Chondrocyte (in vitro differentiated cells): ENCODE data around the gene LSP1. TPM values are rescaled to one million over a fixed set of nuclear protein-coding genes. Genes with fewer than 3 reads are reported as not detected.

Source experiments
- DNase-seq: peaks from one replicate; pipeline ENCODE4 v3.0.0; 2021; ENCODE audit warnings: mixed read lengths, low spot score
- H3K27ac Mint-ChIP-seq: one replicate; pipeline ENCODE4 v1.8.0; 2021; ENCODE audit warnings: mild to moderate bottlenecking, moderate library complexity, mixed read lengths; ENCODE audit not compliant: unreplicated experiment
- H3K27me3 Mint-ChIP-seq: 2 replicates; pipeline ENCODE4 v1.8.0; 2021; ENCODE audit warnings: low read depth, mixed read lengths
- H3K36me3 Mint-ChIP-seq: 2 replicates; pipeline ENCODE4 v1.8.0; 2021; ENCODE audit warnings: low read depth, mixed read lengths
- H3K4me1 Mint-ChIP-seq: 2 replicates; pipeline ENCODE4 v1.8.0; 2021; ENCODE audit warnings: low read depth, mild to moderate bottlenecking, mixed read lengths
- H3K4me3 Mint-ChIP-seq: one replicate; pipeline ENCODE4 v1.8.0; 2021; ENCODE audit warnings: mild to moderate bottlenecking, moderate library complexity, mixed read lengths; ENCODE audit not compliant: unreplicated experiment
- H3K9me3 Mint-ChIP-seq: 2 replicates; pipeline ENCODE4 v1.8.0; 2021; ENCODE audit warnings: low read depth, mixed read lengths
- CTCF ChIP-seq: fragments of 200-600 bp; sonication (generic); IDR thresholded peaks from 2 replicates; pipeline ENCODE4 v1.5.0; 2021; ENCODE audit warnings: antibody characterized with exemption, mild to moderate bottlenecking, moderate library complexity
- total RNA-seq: library from RNA; stranded (reverse); gene quantifications from 3 replicates; pipeline ENCODE4 v1.2.1, GENCODE V29; 2021

The LSP1 gene
- total RNA-seq, 1 donor from 2014 or later = 7.4 TPM

GRCh38 chr11:1847926-1848639 lies 4.8 kb upstream of the LSP1 start:
- H3K4me1 Mint-ChIP-seq = peaks cover 13% of the 10 kb centered on the region
- no peak overlapping the region for H3K4me3 Mint-ChIP-seq
- H3K9me3 Mint-ChIP-seq = no peaks in the 10 kb centered on the region
- H3K27ac Mint-ChIP-seq = no peak overlapping the region
- H3K27me3 Mint-ChIP-seq = no peaks in the 10 kb centered on the region
- no peak for DNase-seq
- no peak for TF ChIP-seq CTCF
- no peaks in the 10 kb centered on the region for H3K36me3 Mint-ChIP-seq

GRCh38 chr11:1848640-1849430 lies 4.0 kb upstream of the LSP1 start:
- H3K4me3 Mint-ChIP-seq = no peak overlapping the region
- H3K27ac Mint-ChIP-seq = no peak overlapping the region
- peaks cover 13% of the 10 kb centered on the region for H3K4me1 Mint-ChIP-seq
- no peak for TF ChIP-seq CTCF
- H3K36me3 Mint-ChIP-seq = no peaks in the 10 kb centered on the region
- no peak for DNase-seq
- H3K27me3 Mint-ChIP-seq = no peaks in the 10 kb centered on the region
- H3K9me3 Mint-ChIP-seq = no peaks in the 10 kb centered on the region

- Mint-ChIP-seq H3K4me3 (no peak overlapping the region), H3K36me3 (no peaks in the 10 kb centered on the region), H3K4me1 (peaks cover 4% of the 10 kb centered on the region), H3K9me3 (no peaks in the 10 kb centered on the region), H3K27ac (no peak overlapping the region), H3K27me3 (no peaks in the 10 kb centered on the region)
- no peak for TF ChIP-seq CTCF
- DNase-seq = no peak
Measured at GRCh38 chr11:1851468-1852180, 1.3 kb upstream of the LSP1 start.

- H3K36me3 Mint-ChIP-seq = no peaks in the 10 kb centered on the region
- peaks cover 4% of the 10 kb centered on the region for H3K4me1 Mint-ChIP-seq
- H3K27ac Mint-ChIP-seq = no peak overlapping the region
- no peak for TF ChIP-seq CTCF
- no peaks in the 10 kb centered on the region for H3K27me3 Mint-ChIP-seq
- H3K9me3 Mint-ChIP-seq = no peaks in the 10 kb centered on the region
- DNase-seq = no peak
- H3K4me3 Mint-ChIP-seq = no peak overlapping the region
Measured at GRCh38 chr11:1852271-1852876, 510 bp upstream of the LSP1 start.
